Measurements from ENCODE around the gene PHLDB2. TPM values are rescaled to one million over a fixed set of nuclear protein-coding genes. Genes with fewer than 3 reads are reported as not detected.

Gene PHLDB2
- total RNA-seq, 1 donor from 2014 or later: 36.9 TPM

- DNase-seq (ENCODE audit: low read depth): no peak
Observed at GRCh38 chr3:111828530-111828929, 30.5 kb upstream of the PHLDB2 start.

DNA sequence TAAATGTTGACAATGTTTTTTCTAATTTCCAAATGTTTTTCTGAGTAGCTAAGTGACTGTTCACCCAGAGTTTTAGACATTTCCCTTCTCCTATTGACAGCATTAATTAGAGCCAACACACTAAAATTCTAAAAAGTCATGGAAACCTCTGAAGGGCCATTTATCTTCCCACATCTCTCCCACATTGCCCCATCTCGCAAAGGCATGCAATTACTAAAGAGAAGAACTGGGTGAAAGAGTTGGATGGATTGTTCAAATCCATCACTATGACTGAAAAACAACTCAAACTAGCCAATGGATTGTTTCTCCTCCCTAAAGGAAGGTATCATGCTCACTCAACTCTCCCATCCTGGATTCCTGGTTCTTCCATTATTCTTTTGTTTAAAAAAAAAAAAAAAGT is 30.0 kb upstream of the PHLDB2 start:
- TF ChIP-seq CTCF (conservative IDR thresholded peaks at IDR 0.05; ENCODE audit: low read depth, low read length): no peak
- H3K4me3 ChIP-seq (ENCODE audit: low read depth, low read length): no peak overlapping the region
- DNase-seq (ENCODE audit: low read depth): no peak

More at GRCh38 chr3:111828530-111828929, 30.5 kb upstream of the PHLDB2 start:
- H3K4me3 ChIP-seq (ENCODE audit: low read depth, low read length): no peak overlapping the region
- no peak for TF ChIP-seq CTCF (conservative IDR thresholded peaks at IDR 0.05; ENCODE audit: low read depth, low read length)

GRCh38 chr3:111831840-111832239 is 27.2 kb upstream of the PHLDB2 start:
- TF ChIP-seq CTCF (conservative IDR thresholded peaks at IDR 0.05; ENCODE audit: low read depth, low read length): no peak
- no peak for DNase-seq (ENCODE audit: low read depth)
- H3K4me3 ChIP-seq (ENCODE audit: low read depth, low read length): no peak overlapping the region

- no peak for TF ChIP-seq CTCF (conservative IDR thresholded peaks at IDR 0.05; ENCODE audit: low read depth, low read length)
- DNase-seq (ENCODE audit: low read depth): no peak
- H3K4me3 ChIP-seq (ENCODE audit: low read depth, low read length): no peak overlapping the region
Observed at GRCh38 chr3:111837112-111837511, 22.0 kb upstream of the PHLDB2 start.

DNA sequence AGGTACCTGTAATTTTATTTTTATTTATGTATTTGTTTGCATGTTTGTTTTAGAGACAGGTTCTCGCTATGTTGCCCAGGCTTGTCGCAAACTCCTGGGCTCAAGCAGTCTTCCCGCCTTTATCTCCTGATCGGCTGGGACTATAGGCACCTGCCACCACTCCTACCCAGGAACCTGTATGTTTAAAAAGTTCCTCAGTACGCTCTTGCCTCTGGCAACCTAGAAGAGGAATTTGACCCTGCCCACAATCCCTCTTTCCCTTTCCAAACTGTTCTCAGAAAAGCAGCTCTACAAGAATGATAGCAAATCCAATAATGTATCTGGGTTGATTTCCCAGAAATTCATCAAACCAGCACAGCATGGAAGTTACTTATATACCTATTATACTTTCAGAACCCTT is 20.9 kb upstream of the PHLDB2 start:
- no peak for DNase-seq (ENCODE audit: low read depth)

DNA sequence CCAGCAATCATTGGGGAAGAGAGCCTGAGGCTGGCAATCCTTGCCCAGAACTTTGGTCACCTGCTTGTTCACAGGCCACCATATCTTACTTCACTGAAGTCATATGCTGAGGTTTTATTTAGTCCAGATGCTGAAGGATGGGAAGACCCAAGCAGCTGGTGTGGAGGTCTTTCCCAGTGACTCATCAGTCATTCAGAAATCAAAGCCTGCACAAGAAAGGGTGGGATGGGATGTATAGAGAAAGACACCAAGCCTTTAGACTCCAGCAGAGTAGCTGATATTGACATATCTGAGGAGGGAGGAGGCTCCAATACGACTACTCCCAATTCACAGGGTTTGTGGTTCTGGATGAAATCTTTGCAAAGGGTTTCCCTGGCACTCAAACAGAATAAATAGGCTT is 13.0 kb upstream of the PHLDB2 start:
- no peak for DNase-seq (ENCODE audit: low read depth)
- no peak overlapping the region for H3K4me3 ChIP-seq (ENCODE audit: low read depth, low read length)
- TF ChIP-seq CTCF (conservative IDR thresholded peaks at IDR 0.05; ENCODE audit: low read depth, low read length): no peak

More for the DNA sequence above, 20.9 kb upstream of the PHLDB2 start:
- no peak overlapping the region for H3K4me3 ChIP-seq (ENCODE audit: low read depth, low read length)
- TF ChIP-seq CTCF (conservative IDR thresholded peaks at IDR 0.05; ENCODE audit: low read depth, low read length): no peak

DNA sequence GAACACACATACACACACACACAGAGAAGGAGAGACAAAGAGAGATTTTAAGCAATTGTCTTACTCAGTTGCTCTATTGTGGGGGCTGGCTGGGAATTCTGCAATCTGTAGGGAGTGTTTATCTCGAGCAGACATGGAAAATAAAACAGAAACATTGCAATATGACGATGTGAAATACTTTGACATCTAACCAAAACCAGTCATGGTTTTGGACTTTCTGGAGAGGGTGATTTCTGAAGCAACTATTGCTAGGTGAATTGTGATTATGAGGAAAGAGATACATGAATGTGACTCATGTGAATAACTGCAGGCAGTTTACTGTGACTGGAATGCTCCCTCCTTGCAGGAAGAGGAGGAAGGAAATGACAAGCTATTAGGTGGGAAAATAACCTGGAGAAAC is 12.3 kb upstream of the PHLDB2 start:
- TF ChIP-seq CTCF (conservative IDR thresholded peaks at IDR 0.05; ENCODE audit: low read depth, low read length): no peak
- no peak overlapping the region for H3K4me3 ChIP-seq (ENCODE audit: low read depth, low read length)
- DNase-seq (ENCODE audit: low read depth): peak; percentile 83
